ENCODE results near the gene SAMD4A. TPM values are rescaled to one million over a fixed set of nuclear protein-coding genes. Genes with fewer than 3 reads are reported as not detected.

SAMD4A gene
- total RNA-seq, 1 donor from 2014 or later: 52.2 TPM

DNA sequence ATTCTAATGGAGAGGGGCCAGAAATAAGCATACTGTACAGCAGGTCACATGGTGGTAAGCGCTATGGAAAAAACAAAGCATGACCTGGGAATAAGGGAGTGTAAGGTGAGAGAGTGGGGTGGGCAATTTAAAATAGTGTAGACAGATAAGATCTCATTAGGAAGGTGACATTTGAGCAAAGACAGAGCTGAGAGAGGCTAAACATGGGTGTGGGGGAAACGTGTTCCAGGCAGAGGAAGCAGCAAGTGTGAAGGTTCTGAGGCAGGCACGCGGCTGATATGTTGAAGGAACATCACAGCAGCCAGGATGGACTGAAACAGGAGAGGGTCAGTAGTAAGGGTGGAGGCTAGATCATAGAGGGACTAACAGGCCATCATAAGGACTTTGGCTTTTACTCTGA lies 126.8 kb downstream of the SAMD4A start:
- Histone ChIP-seq H3K9ac (ENCODE audit: low read depth in 1 of 3, low read length in 3 of 3) (no peak overlapping the region), H3K27me3 (ENCODE audit: control insufficient read depth in 3 of 3, insufficient read depth in 3 of 3, low read length in 3 of 3) (no peaks in the 10 kb centered on the region), H3K4me3 (ENCODE audit: low read length in 3 of 3) (no peak overlapping the region), H3K4me1 (ENCODE audit: control insufficient read depth in 3 of 3, insufficient read depth in 3 of 3, low read length in 3 of 3) (peaks cover 59 to 78% (median 71%) of the 10 kb centered on the region in 3 donors), H3K9me3 (ENCODE audit: control insufficient read depth in 3 of 3, low read length in 3 of 3) (no peaks in the 10 kb centered on the region), H3K27ac (ENCODE audit: low read depth, low read length) (peak overlapping the region; percentile 50), H3K36me3 (ENCODE audit: control insufficient read depth in 3 of 3, insufficient read depth in 3 of 3, low read length in 3 of 3) (no peaks in the 10 kb centered on the region)

DNA sequence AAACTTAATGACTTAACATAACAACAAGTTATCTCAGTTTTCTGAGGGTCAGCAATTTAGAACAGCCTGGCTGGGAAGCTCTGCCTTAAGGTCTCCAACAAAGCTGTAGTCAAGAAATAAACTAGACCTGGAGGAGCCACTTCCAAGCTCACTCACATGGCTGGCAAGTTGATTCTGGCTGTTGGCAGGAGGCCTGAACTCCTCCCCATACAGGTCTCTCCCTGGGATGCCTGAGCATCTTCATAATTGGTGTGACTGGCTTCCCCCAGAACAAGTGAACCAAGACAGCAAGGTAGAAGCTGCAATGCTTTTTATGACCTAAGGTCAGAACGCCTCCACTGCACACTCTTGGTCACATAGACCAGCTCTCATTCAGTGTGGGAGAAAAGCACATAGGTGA lies 128.3 kb downstream of the SAMD4A start:
- Histone ChIP-seq H3K27ac (ENCODE audit: low read depth, low read length) (peak overlapping the region; percentile 50), H3K9me3 (ENCODE audit: control insufficient read depth in 3 of 3, low read length in 3 of 3) (no peaks in the 10 kb centered on the region), H3K36me3 (ENCODE audit: control insufficient read depth in 3 of 3, insufficient read depth in 3 of 3, low read length in 3 of 3) (no peaks in the 10 kb centered on the region), H3K27me3 (ENCODE audit: control insufficient read depth in 3 of 3, insufficient read depth in 3 of 3, low read length in 3 of 3) (no peaks in the 10 kb centered on the region), H3K4me3 (ENCODE audit: low read length in 3 of 3) (no peak overlapping the region), H3K4me1 (ENCODE audit: control insufficient read depth in 3 of 3, insufficient read depth in 3 of 3, low read length in 3 of 3) (peaks cover 63 to 74% (median 72%) of the 10 kb centered on the region in 3 donors), H3K9ac (ENCODE audit: low read depth in 1 of 3, low read length in 3 of 3) (no peak overlapping the region)

- Histone ChIP-seq H3K9ac (ENCODE audit: low read depth in 1 of 3, low read length in 3 of 3) (peak overlapping the region in 1 of 3 donors; percentile 23), H3K27me3 (ENCODE audit: control insufficient read depth in 3 of 3, insufficient read depth in 3 of 3, low read length in 3 of 3) (no peaks in the 10 kb centered on the region), H3K36me3 (ENCODE audit: control insufficient read depth in 3 of 3, insufficient read depth in 3 of 3, low read length in 3 of 3) (peaks cover 0 to under 1% (median 0%) of the 10 kb centered on the region in 3 donors), H3K9me3 (ENCODE audit: control insufficient read depth in 3 of 3, low read length in 3 of 3) (no peaks in the 10 kb centered on the region), H3K4me1 (ENCODE audit: control insufficient read depth in 3 of 3, insufficient read depth in 3 of 3, low read length in 3 of 3) (peaks cover 60 to 74% (median 68%) of the 10 kb centered on the region in 3 donors), H3K27ac (ENCODE audit: low read depth, low read length) (peak overlapping the region; percentile 95), H3K4me3 (ENCODE audit: low read length in 3 of 3) (no peak overlapping the region)
These were observed 130.1 kb downstream of the SAMD4A start for GRCh38 chr14:54697001-54697400.

GRCh38 chr14:54697803-54698202 lies 130.9 kb downstream of the SAMD4A start:
- no peak overlapping the region for H3K4me3 ChIP-seq (ENCODE audit: low read length in 3 of 3)
- H3K9me3 ChIP-seq (ENCODE audit: control insufficient read depth in 3 of 3, low read length in 3 of 3): no peaks in the 10 kb centered on the region
- H3K27me3 ChIP-seq (ENCODE audit: control insufficient read depth in 3 of 3, insufficient read depth in 3 of 3, low read length in 3 of 3): no peaks in the 10 kb centered on the region
- peak overlapping the region; percentile 95 for H3K27ac ChIP-seq (ENCODE audit: low read depth, low read length)
- H3K9ac ChIP-seq (ENCODE audit: low read depth in 1 of 3, low read length in 3 of 3): peak overlapping the region in 2 of 3 donors; percentile 23 to 71
- H3K36me3 ChIP-seq (ENCODE audit: control insufficient read depth in 3 of 3, insufficient read depth in 3 of 3, low read length in 3 of 3): peaks cover 3 to 5% (median 4%) of the 10 kb centered on the region in 3 donors
- H3K4me1 ChIP-seq (ENCODE audit: control insufficient read depth in 3 of 3, insufficient read depth in 3 of 3, low read length in 3 of 3): peaks cover 62 to 75% (median 71%) of the 10 kb centered on the region in 3 donors

DNA sequence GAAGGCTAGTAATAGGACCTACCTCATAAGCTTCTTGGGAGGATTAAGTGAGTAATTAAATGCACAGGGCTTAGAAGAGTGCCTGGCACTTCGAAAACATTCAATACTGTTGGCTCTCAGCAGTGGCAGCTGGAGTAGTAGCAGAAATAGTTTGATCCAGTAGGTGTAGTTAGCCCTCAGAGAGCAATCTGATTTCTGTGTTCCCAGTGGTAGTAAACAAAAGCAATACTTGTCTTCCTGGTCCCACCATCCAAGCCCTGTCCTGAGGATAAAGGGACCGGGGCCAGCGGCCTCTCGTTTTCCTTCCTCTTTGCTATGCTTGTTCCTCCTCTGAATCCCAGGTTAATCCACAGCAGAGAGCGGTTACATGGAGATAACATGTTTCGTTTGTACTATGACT lies 131.6 kb downstream of the SAMD4A start:
- peak overlapping the region; percentile 2 to 58 (median 24) for H3K4me3 ChIP-seq (ENCODE audit: low read length in 3 of 3)
- H3K27me3 ChIP-seq (ENCODE audit: control insufficient read depth in 3 of 3, insufficient read depth in 3 of 3, low read length in 3 of 3): no peaks in the 10 kb centered on the region
- peaks cover 3 to 5% (median 4%) of the 10 kb centered on the region in 3 donors for H3K36me3 ChIP-seq (ENCODE audit: control insufficient read depth in 3 of 3, insufficient read depth in 3 of 3, low read length in 3 of 3)
- H3K9me3 ChIP-seq (ENCODE audit: control insufficient read depth in 3 of 3, low read length in 3 of 3): no peaks in the 10 kb centered on the region
- H3K9ac ChIP-seq (ENCODE audit: low read depth in 1 of 3, low read length in 3 of 3): peak overlapping the region; percentile 71 to 80 (median 74)
- H3K27ac ChIP-seq (ENCODE audit: low read depth, low read length): peak overlapping the region; percentile 95
- H3K4me1 ChIP-seq (ENCODE audit: control insufficient read depth in 3 of 3, insufficient read depth in 3 of 3, low read length in 3 of 3): peaks cover 69 to 81% (median 78%) of the 10 kb centered on the region in 3 donors

- Histone ChIP-seq H3K27ac (ENCODE audit: low read depth, low read length) (peak overlapping the region; percentile 95), H3K9me3 (ENCODE audit: control insufficient read depth in 3 of 3, low read length in 3 of 3) (no peaks in the 10 kb centered on the region), H3K27me3 (ENCODE audit: control insufficient read depth in 3 of 3, insufficient read depth in 3 of 3, low read length in 3 of 3) (no peaks in the 10 kb centered on the region), H3K4me3 (ENCODE audit: low read length in 3 of 3) (peak overlapping the region; percentile 2 to 58 (median 24)), H3K36me3 (ENCODE audit: control insufficient read depth in 3 of 3, insufficient read depth in 3 of 3, low read length in 3 of 3) (peaks cover 3 to 5% (median 4%) of the 10 kb centered on the region in 3 donors), H3K9ac (ENCODE audit: low read depth in 1 of 3, low read length in 3 of 3) (peak overlapping the region; percentile 71 to 80 (median 74)), H3K4me1 (ENCODE audit: control insufficient read depth in 3 of 3, insufficient read depth in 3 of 3, low read length in 3 of 3) (peaks cover 73 to 81% (median 77%) of the 10 kb centered on the region in 3 donors)
These were observed 132.1 kb downstream of the SAMD4A start for GRCh38 chr14:54698966-54699530.

- no peaks in the 10 kb centered on the region for H3K27me3 ChIP-seq (ENCODE audit: control insufficient read depth in 3 of 3, insufficient read depth in 3 of 3, low read length in 3 of 3)
- H3K9me3 ChIP-seq (ENCODE audit: control insufficient read depth in 3 of 3, low read length in 3 of 3): no peaks in the 10 kb centered on the region
- H3K9ac ChIP-seq (ENCODE audit: low read depth in 1 of 3, low read length in 3 of 3): no peak overlapping the region
- H3K27ac ChIP-seq (ENCODE audit: low read depth, low read length): peak overlapping the region; percentile 95
- H3K4me3 ChIP-seq (ENCODE audit: low read length in 3 of 3): no peak overlapping the region
- peaks cover 74 to 81% (median 77%) of the 10 kb centered on the region in 3 donors for H3K4me1 ChIP-seq (ENCODE audit: control insufficient read depth in 3 of 3, insufficient read depth in 3 of 3, low read length in 3 of 3)
- peaks cover 3 to 5% (median 4%) of the 10 kb centered on the region in 3 donors for H3K36me3 ChIP-seq (ENCODE audit: control insufficient read depth in 3 of 3, insufficient read depth in 3 of 3, low read length in 3 of 3)
These were observed 132.8 kb downstream of the SAMD4A start for GRCh38 chr14:54699735-54700134.

DNA sequence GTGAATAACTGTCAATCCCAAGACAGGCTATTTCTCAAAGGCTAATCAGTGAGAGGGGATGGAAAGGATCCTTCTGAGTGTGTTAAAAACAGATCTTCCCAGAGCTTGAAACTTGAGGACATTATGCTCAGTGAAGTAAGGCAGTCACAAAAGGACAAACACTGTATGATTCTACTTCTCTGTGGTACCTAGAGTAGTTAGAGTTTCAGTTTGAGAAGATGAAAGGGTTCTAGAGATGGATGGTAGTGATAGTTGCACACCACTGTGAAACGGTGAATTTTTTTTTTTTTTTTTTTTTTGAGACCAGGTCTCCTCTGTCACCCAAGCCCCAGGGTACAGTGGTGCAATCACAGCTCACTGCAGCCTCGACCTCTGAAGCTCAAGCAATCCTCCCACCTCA lies 133.8 kb downstream of the SAMD4A start:
- peaks cover 79 to 84% (median 79%) of the 10 kb centered on the region in 3 donors for H3K4me1 ChIP-seq (ENCODE audit: control insufficient read depth in 3 of 3, insufficient read depth in 3 of 3, low read length in 3 of 3)
- H3K27ac ChIP-seq (ENCODE audit: low read depth, low read length): peak overlapping the region; percentile 95
- no peaks in the 10 kb centered on the region for H3K27me3 ChIP-seq (ENCODE audit: control insufficient read depth in 3 of 3, insufficient read depth in 3 of 3, low read length in 3 of 3)
- no peak overlapping the region for H3K9ac ChIP-seq (ENCODE audit: low read depth in 1 of 3, low read length in 3 of 3)
- H3K36me3 ChIP-seq (ENCODE audit: control insufficient read depth in 3 of 3, insufficient read depth in 3 of 3, low read length in 3 of 3): peaks cover 3 to 5% (median 4%) of the 10 kb centered on the region in 3 donors
- H3K9me3 ChIP-seq (ENCODE audit: control insufficient read depth in 3 of 3, low read length in 3 of 3): no peaks in the 10 kb centered on the region
- no peak overlapping the region for H3K4me3 ChIP-seq (ENCODE audit: low read length in 3 of 3)

GRCh38 chr14:54702014-54702491 lies 135.1 kb downstream of the SAMD4A start:
- no peak overlapping the region for H3K4me3 ChIP-seq (ENCODE audit: low read length in 3 of 3)
- H3K36me3 ChIP-seq (ENCODE audit: control insufficient read depth in 3 of 3, insufficient read depth in 3 of 3, low read length in 3 of 3): peaks cover 3 to 5% (median 4%) of the 10 kb centered on the region in 3 donors
- no peaks in the 10 kb centered on the region for H3K27me3 ChIP-seq (ENCODE audit: control insufficient read depth in 3 of 3, insufficient read depth in 3 of 3, low read length in 3 of 3)
- no peaks in the 10 kb centered on the region for H3K9me3 ChIP-seq (ENCODE audit: control insufficient read depth in 3 of 3, low read length in 3 of 3)
- peak overlapping the region; percentile 95 for H3K27ac ChIP-seq (ENCODE audit: low read depth, low read length)
- no peak overlapping the region for H3K9ac ChIP-seq (ENCODE audit: low read depth in 1 of 3, low read length in 3 of 3)
- H3K4me1 ChIP-seq (ENCODE audit: control insufficient read depth in 3 of 3, insufficient read depth in 3 of 3, low read length in 3 of 3): peaks cover 71 to 82% (median 74%) of the 10 kb centered on the region in 3 donors

GRCh38 chr14:54702492-54702891 lies 135.6 kb downstream of the SAMD4A start:
- Histone ChIP-seq H3K9ac (ENCODE audit: low read depth in 1 of 3, low read length in 3 of 3) (peak overlapping the region in 1 of 3 donors; percentile 23), H3K27ac (ENCODE audit: low read depth, low read length) (peak overlapping the region; percentile 95), H3K4me1 (ENCODE audit: control insufficient read depth in 3 of 3, insufficient read depth in 3 of 3, low read length in 3 of 3) (peaks cover 68 to 82% (median 72%) of the 10 kb centered on the region in 3 donors), H3K36me3 (ENCODE audit: control insufficient read depth in 3 of 3, insufficient read depth in 3 of 3, low read length in 3 of 3) (peaks cover 3 to 5% (median 4%) of the 10 kb centered on the region in 3 donors), H3K9me3 (ENCODE audit: control insufficient read depth in 3 of 3, low read length in 3 of 3) (no peaks in the 10 kb centered on the region), H3K4me3 (ENCODE audit: low read length in 3 of 3) (no peak overlapping the region), H3K27me3 (ENCODE audit: control insufficient read depth in 3 of 3, insufficient read depth in 3 of 3, low read length in 3 of 3) (no peaks in the 10 kb centered on the region)
